ENCODE measurements around the gene CELF2.

- TF ChIP-seq CTCF (IDR thresholded peaks at IDR 0.05; ENCODE audit: low read depth, low read length), result no peak
- no peak for TF ChIP-seq MAX (IDR thresholded peaks at IDR 0.05; ENCODE audit: low read depth, low read length)
- TF ChIP-seq POLR2A (IDR thresholded peaks at IDR 0.05; ENCODE audit: extremely low read depth, insufficient read length), result no peak
Observed at GRCh38 chr10:11215471-11215870, 197.8 kb downstream of the CELF2 start.

Measured in NB4 (cell line).